ENCODE results near the gene BNC1.

DNA sequence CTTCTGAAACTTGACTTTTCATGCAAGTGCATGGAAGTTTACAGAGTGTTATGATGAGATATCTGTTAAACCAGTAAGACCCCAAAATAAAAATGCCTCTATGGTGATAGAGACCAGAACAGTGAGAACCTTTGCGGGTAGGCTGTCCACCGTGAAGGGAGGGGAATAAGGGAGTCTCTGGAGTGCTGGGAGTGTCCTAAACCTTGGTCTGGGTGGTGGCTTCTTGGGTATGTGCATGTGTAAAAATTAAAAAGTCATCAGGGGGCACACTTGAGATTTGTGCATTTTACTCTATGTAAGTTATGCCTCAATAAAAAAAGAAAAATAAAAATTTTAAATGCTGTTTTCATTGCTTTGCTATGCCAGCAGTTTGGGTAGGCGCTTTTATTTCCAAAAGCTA lies 38.2 kb upstream of the BNC1 start:
- TF ChIP-seq, protein P1, sequence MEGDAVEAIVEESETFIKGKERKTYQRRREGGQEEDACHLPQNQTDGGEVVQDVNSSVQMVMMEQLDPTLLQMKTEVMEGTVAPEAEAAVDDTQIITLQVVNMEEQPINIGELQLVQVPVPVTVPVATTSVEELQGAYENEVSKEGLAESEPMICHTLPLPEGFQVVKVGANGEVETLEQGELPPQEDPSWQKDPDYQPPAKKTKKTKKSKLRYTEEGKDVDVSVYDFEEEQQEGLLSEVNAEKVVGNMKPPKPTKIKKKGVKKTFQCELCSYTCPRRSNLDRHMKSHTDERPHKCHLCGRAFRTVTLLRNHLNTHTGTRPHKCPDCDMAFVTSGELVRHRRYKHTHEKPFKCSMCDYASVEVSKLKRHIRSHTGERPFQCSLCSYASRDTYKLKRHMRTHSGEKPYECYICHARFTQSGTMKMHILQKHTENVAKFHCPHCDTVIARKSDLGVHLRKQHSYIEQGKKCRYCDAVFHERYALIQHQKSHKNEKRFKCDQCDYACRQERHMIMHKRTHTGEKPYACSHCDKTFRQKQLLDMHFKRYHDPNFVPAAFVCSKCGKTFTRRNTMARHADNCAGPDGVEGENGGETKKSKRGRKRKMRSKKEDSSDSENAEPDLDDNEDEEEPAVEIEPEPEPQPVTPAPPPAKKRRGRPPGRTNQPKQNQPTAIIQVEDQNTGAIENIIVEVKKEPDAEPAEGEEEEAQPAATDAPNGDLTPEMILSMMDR (IDR thresholded peaks at IDR 0.05), result no peak
- TF ChIP-seq EZH2phosphoT487 (IDR thresholded peaks at IDR 0.05), result no peak

All from neural progenitor cell (in vitro differentiated cells).